Left lung (tissue), 10 donors: ENCODE measurements around the gene UNC13D. TPM values are rescaled to one million over a fixed set of nuclear protein-coding genes. Genes with fewer than 3 reads are reported as not detected.
A peak's percentile ranks its signal among the peaks of the same experiment; 100 is the strongest.

Experiments
- ATAC-seq: fragments of 200-7000 bp; cut with Tn5 transposase; one replicate; pipeline ENCODE4 v1.9.1; 2020; ENCODE audit warnings: moderate library complexity
- DNase-seq, 4 donors: peaks; one replicate each; pipeline ENCODE4 v3.0.0-alpha.2; 2013 to 2020
- H3K27ac ChIP-seq, 2 donors: fragments of 200-600 bp; sonication (generic) in 1 of 2; one replicate each; pipeline versions ENCODE4 v1.5.0 to v1.8.0; 2020 to 2021
- H3K27me3 ChIP-seq, 2 donors: fragments of 200-600 bp; sonication (generic) in 1 of 2; one replicate each; pipeline versions ENCODE4 v1.5.0 to v1.8.0; 2020 to 2021
- H3K36me3 ChIP-seq, 2 donors: fragments of 200-600 bp; sonication (generic) in 1 of 2; one replicate each; pipeline versions ENCODE4 v1.5.0 to v1.8.0; 2020 to 2021
- H3K4me1 ChIP-seq, 2 donors: fragments of 200-600 bp; one replicate each; pipeline ENCODE4 v1.8.0; 2021
- H3K4me3 ChIP-seq, 2 donors: fragments of 200-600 bp; sonication (generic) in 1 of 2; one replicate each; pipeline versions ENCODE4 v1.5.0 to v1.8.0; 2020 to 2021; ENCODE audit warnings: mild to moderate bottlenecking in 1 of 2
- H3K9me3 ChIP-seq, 2 donors: fragments of 200-600 bp; sonication (generic) in 1 of 2; one replicate each; pipeline versions ENCODE4 v1.5.0 to v1.8.0; 2020 to 2021
- intact Hi-C, 2 donors: fragments of 100-400 bp; cut with DNase I; formaldehyde crosslinking; loops; one replicate each; pipeline versions ENCODE4 v1.11.2 to v1.14.2; 2022
- polyA plus RNA-seq, 6 donors: library from polyadenylated mRNA; unstranded; fragments of 120-200 nt; gene quantifications; one replicate each; pipeline ENCODE4 v1.2.1, GENCODE V29; 2013; ENCODE audit not compliant: insufficient read length in 6 of 6
- total RNA-seq, 2 donors: library from RNA; stranded (reverse); fragmentation: NEBNext Ultra II Directional; extraction: Animal tissue kit (Norgen Biotek cat#: 25700); gene quantifications; one replicate each; pipeline ENCODE4 v1.2.1, GENCODE V29; 2021
- TF ChIP-seq, protein P1 (sequence below), 2 donors: fragments of 200-600 bp; sonication (generic) in 1 of 2; IDR thresholded peaks; one replicate each; pipeline versions ENCODE4 v1.5.0 to v1.8.0; 2021; ENCODE audit warnings: antibody characterized with exemption in 2 of 2
- donor health status: DM: no; HTN: yes; CAD: no.
- donor health status: DM: no; HTN: no; CAD: no.

The UNC13D gene
- total and polyA plus RNA-seq, 8 donors = 24.9 to 91.4 (median 40.1) TPM

- no peak for ATAC-seq
- Histone ChIP-seq H3K27me3 (no peaks in the 10 kb centered on the region), H3K36me3 (peaks cover 0 to 53% of the 10 kb centered on the region in 2 donors), H3K4me1 (no peaks in the 10 kb centered on the region), H3K27ac (no peak overlapping the region), H3K4me3 (no peak overlapping the region), H3K9me3 (no peaks in the 10 kb centered on the region)
- TF ChIP-seq, protein P1, sequence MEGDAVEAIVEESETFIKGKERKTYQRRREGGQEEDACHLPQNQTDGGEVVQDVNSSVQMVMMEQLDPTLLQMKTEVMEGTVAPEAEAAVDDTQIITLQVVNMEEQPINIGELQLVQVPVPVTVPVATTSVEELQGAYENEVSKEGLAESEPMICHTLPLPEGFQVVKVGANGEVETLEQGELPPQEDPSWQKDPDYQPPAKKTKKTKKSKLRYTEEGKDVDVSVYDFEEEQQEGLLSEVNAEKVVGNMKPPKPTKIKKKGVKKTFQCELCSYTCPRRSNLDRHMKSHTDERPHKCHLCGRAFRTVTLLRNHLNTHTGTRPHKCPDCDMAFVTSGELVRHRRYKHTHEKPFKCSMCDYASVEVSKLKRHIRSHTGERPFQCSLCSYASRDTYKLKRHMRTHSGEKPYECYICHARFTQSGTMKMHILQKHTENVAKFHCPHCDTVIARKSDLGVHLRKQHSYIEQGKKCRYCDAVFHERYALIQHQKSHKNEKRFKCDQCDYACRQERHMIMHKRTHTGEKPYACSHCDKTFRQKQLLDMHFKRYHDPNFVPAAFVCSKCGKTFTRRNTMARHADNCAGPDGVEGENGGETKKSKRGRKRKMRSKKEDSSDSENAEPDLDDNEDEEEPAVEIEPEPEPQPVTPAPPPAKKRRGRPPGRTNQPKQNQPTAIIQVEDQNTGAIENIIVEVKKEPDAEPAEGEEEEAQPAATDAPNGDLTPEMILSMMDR (IDR thresholded peaks at IDR 0.05) = no peak
- intact Hi-C loops = no loop called here
- DNase-seq = peak in 1 of 4 donors; percentile 60
Measured at GRCh38 chr17:75809631-75810111, 34.5 kb downstream of the UNC13D start.

- H3K36me3 ChIP-seq = peaks cover 0 to 47% of the 10 kb centered on the region in 2 donors
- no peaks in the 10 kb centered on the region for H3K27me3 ChIP-seq
- intact Hi-C loops = no loop called here
- no peak overlapping the region for H3K4me3 ChIP-seq
- no peak overlapping the region for H3K27ac ChIP-seq
- TF ChIP-seq, protein P1 (IDR thresholded peaks at IDR 0.05) = no peak
- no peaks in the 10 kb centered on the region for H3K4me1 ChIP-seq
- DNase-seq (peak in 1 of 4 donors; percentile 17), ATAC-seq (peak; percentile 46)
- no peaks in the 10 kb centered on the region for H3K9me3 ChIP-seq
Measured at GRCh38 chr17:75808905-75809621, 35.1 kb downstream of the UNC13D start.

DNA sequence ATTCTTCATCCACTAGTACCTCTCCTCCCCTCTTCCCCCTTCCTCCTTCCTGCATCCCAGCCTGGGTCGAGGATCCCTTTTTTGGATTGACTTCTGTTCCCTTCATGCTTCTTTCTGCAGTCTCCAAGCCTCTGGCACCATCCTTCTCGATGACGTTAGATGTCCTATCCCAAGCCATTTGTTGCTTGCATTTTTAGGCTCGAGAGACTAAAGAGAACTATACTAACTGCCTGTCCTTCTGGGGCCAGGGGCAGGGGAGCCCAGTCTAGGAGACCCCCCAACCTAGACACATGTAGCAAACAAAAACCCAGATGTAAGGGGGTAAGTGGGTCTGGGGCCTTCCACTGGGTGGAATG, 35.7 kb downstream of the UNC13D start:
- Histone ChIP-seq H3K27ac (no peak overlapping the region), H3K4me1 (no peaks in the 10 kb centered on the region), H3K27me3 (no peaks in the 10 kb centered on the region), H3K36me3 (peaks cover 0 to 41% of the 10 kb centered on the region in 2 donors), H3K9me3 (no peaks in the 10 kb centered on the region), H3K4me3 (no peak overlapping the region)
- DNase-seq (no peak), ATAC-seq (no peak)
- intact Hi-C loops = no loop called here
- TF ChIP-seq, protein P1 (IDR thresholded peaks at IDR 0.05) = no peak

- H3K4me1 ChIP-seq = no peaks in the 10 kb centered on the region
- no peaks in the 10 kb centered on the region for H3K9me3 ChIP-seq
- intact Hi-C loops = no loop called here
- no peak for DNase-seq
- no peak overlapping the region for H3K27ac ChIP-seq
- TF ChIP-seq, protein P1 (IDR thresholded peaks at IDR 0.05) = no peak
- H3K36me3 ChIP-seq = peaks cover 0 to 38% of the 10 kb centered on the region in 2 donors
- no peak for ATAC-seq
- no peaks in the 10 kb centered on the region for H3K27me3 ChIP-seq
- H3K4me3 ChIP-seq = no peak overlapping the region
Measured at GRCh38 chr17:75807861-75808260, 36.3 kb downstream of the UNC13D start.

- H3K27ac ChIP-seq = no peak overlapping the region
- no peak for ATAC-seq
- intact Hi-C loops = no loop called here
Measured at GRCh38 chr17:75806822-75807500, 37.2 kb downstream of the UNC13D start.

More at GRCh38 chr17:75806822-75807500, 37.2 kb downstream of the UNC13D start:
- no peaks in the 10 kb centered on the region for H3K9me3 ChIP-seq
- no peak overlapping the region for H3K4me3 ChIP-seq
- TF ChIP-seq, protein P1 (IDR thresholded peaks at IDR 0.05) = no peak
- no peaks in the 10 kb centered on the region for H3K27me3 ChIP-seq
- H3K36me3 ChIP-seq = peaks cover 0 to 29% of the 10 kb centered on the region in 2 donors
- H3K4me1 ChIP-seq = no peaks in the 10 kb centered on the region
- peak in 1 of 4 donors; percentile 48 for DNase-seq
